OCI-M2 (cell line): Measurements from ENCODE around the gene NOS2.
"Not testable (repeated sequence)": the region's sequence is repeated elsewhere in the genome, so short reads cannot be mapped to it uniquely, and the experiment has no call there.

Source experiments
- DNase-seq: peaks from one replicate; lab custom pipeline; 2025; ENCODE audit not compliant: unreplicated experiment; lab: John Stamatoyannopoulos, UW

Gene NOS2

DNA sequence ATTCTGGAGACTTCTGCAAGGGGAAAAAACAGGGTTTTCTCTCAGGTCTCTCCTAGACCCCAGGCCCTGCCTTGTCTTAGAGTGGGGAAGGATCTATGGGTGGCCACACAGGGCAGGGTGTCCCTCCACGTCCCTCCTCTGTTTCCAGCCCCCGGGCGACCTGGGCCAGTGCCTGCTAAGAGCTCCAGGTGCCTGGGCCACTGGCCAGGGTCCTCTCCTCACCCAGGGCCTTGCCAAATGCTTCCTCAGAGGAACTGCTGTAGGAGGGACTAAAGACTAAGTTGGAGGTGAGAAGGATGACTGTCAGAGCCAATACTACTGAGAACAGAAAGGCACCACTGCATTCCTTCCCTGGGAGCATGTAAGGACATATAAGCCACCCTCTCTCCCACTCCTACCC, 11.4 kb downstream of the NOS2 start:
- no peak for DNase-seq

DNA sequence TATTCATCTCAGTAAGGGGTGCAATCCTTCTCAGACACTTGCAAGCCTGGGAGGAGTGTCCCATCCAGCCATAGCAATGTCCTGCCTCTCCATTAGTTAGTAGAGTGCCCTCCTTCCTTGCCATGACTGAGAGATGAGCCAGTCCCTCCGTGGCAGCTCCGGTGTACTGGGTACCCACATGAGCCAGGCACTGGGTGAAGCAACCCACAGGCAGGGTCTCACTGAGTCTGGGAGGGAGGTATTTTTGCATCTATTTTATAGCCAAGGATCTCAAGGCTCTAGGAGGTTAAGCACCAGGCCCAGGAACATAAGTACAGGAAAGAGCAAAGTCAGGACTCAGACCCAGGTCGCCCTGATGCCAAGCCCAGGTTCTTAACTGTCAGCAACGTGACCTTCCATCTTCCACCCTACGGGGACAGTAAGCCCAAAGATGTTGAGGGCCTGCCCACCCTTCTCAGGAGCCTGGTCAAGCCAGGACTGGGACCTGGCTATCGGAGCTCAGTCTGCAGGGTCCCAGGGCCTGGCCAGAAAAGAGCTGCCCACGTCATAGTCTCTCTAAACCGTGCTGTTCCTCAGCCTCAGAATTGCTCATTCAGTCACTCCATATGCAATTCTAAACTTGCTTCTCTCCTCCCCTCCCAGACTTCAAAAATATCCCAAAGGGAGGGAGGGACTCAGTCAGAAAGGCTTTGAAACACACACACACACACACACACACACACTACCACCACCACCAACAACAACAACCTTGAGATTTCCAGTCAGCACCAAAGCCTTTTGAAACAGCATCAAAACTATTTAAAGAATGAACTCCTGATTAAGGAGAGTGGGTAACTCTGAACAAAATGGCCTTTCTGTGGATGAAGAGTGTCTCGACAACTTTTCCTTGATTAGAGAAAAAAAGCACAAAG, 16.6 kb downstream of the NOS2 start:
- DNase-seq: no peak

- no peak for DNase-seq
Observed at GRCh38 chr17:27782791-27783206, 17.5 kb downstream of the NOS2 start.

DNA sequence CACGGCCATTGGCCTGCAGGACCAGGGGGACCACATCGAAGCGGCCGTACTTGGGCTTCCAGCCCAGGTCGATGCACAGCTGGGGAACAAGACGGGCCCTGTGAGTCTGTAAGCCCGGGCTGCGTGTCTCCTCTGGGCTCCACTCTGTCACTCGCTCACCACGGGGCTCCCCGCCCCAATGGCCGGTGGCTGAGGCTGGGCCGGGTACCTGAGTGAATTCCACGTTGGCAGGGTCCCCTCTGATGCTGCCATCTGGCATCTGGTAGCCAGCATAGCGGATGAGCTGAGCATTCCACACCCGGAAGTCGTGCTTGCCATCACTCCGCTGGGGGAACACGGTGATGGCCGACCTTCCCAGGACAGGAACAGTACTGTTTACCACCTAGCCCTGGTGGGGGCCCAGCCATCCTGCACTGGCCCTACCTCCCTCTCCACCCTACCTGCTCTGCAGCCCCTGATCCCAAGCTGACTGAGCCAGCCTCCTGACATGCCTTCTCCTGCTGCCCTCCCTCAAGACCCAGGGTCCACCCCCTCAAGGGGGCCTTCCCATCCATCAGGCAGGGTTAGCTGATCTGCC, 19.4 kb downstream of the NOS2 start:
- no peak for DNase-seq

GRCh38 chr17:27780092-27780827, 20.1 kb downstream of the NOS2 start:
- no peak for DNase-seq

DNA sequence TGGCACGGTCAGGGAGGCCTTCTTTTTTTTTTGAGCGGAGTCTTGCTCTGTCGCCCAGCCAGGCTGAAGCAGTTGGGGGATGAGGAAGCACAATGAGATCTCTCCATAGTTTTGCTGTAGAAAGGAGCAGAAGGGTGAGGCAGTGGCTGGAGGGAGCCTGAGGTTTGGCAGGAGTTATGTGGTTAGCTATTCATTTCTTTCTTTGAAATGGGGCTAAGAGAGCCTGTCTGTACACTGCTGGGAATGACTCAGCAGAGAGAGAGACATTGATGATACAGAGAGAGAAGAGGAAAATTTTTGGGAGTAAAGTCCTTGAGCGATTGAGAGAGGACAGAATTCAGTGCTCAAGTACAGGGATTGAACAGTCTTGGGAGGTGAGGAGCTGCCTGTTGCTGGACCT, 22.1 kb downstream of the NOS2 start:
- DNase-seq: no peak

- no peak for DNase-seq
Observed at GRCh38 chr17:27776882-27777624, 23.3 kb downstream of the NOS2 start.

DNA sequence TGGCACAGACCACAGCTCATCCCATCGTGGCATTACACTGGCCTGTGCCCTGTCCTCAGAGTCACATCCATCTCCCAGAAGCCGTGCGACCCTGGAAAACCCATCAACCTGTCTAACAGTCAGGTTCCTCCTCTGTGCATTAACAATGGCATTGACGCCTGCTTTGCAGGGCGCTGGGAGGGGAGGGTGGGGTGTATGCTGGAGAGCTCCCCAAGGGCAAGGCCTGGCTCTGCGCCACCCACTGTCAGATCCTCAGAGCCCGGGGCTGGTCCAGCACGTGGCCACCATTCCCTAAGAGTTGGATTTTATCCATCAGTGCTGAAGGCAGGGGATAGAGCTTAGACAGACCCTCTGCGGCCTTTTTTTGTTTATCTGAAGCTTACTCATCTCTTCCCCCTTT, 28.7 kb downstream of the NOS2 start:
- no peak for DNase-seq

DNA sequence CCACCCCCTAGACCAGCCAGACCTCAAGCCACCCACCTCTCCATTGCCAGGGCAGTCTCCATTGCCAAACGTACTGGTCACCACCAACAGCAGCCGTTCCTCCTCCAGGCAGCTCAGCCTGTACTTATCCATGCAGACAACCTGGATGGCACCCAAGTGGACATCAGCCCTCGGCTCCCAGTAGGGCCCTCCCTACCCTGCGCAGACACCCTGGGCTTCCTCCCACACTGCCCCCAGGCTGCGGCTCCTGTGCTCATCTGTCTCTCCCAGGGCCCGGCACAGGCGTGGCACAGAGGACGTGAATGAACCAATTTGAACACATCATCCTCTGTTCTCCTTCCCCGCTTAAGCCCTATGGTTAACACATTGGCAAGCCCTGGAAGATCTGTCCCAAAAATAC, 29.5 kb downstream of the NOS2 start:
- no peak for DNase-seq

GRCh38 chr17:27768858-27769410, 31.4 kb downstream of the NOS2 start:
- DNase-seq: no peak

DNA sequence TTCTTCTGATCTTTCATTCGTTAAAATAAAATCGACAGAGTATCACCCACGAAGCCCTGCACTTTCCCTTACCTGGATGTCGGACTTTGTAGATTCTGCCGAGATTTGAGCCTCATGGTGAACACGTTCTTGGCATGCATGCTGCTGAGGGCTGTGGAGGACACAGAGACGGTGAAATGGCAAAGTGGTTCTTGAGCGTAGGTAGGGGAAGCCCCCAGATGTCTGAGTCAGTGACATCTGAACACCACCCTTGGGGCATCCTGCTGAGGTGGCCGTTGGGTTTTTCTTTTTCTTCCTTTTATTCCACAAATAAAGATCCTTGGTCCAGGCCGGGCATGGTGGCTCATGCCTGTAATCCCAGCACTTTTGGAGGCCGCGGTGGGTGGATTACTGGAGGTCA, 33.9 kb downstream of the NOS2 start:
- no peak for DNase-seq

DNA sequence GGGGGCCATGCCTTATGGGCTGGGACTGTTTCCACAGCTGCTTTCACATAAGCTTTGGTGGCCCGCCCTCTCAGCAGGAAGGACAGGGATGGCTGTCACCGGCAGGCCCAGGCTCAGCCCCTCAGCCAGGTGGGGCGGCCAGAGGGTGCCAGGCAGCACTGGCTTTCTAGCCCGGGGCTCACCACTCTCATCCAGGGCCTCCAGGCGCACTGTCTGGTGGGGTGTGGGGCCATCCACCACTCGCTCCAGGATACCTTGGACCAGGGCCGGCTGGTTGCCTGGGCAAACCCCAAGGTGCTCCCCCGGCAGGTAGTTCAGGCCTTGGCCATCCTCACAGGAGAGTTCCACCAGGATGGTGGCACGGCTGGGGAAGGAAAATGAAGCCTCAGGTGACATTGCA, 35.0 kb downstream of the NOS2 start:
- no peak for DNase-seq

- DNase-seq: no peak
Observed at GRCh38 chr17:27764589-27764988, 35.7 kb downstream of the NOS2 start.

- no peak for DNase-seq
Observed at GRCh38 chr17:27762527-27763305, 37.6 kb downstream of the NOS2 start.

DNA sequence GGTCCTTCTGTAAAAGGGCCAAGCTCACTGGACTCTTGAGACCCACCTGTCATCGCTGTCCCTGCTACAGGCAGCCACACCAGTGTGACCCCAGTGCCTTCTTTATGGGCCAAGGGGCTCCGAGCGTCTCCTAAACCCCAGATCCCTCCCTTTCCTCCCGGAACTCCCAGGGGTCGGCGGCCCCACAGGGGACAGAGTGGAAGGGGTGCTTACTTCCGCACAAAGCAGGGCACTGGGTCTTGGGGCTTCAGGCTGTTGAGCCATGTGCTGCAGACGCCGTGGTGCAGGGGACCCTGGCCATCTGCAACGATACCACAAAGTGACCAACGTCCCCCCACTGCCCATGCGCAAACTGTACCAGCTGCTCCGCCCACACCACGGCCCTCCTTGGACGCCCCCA, 39.4 kb downstream of the NOS2 start:
- DNase-seq: not testable (repeated sequence)

- no peak for DNase-seq
Observed at GRCh38 chr17:27760069-27760885, 40.1 kb downstream of the NOS2 start.

GRCh38 chr17:27759528-27759927, 40.8 kb downstream of the NOS2 start:
- DNase-seq: no peak

DNA sequence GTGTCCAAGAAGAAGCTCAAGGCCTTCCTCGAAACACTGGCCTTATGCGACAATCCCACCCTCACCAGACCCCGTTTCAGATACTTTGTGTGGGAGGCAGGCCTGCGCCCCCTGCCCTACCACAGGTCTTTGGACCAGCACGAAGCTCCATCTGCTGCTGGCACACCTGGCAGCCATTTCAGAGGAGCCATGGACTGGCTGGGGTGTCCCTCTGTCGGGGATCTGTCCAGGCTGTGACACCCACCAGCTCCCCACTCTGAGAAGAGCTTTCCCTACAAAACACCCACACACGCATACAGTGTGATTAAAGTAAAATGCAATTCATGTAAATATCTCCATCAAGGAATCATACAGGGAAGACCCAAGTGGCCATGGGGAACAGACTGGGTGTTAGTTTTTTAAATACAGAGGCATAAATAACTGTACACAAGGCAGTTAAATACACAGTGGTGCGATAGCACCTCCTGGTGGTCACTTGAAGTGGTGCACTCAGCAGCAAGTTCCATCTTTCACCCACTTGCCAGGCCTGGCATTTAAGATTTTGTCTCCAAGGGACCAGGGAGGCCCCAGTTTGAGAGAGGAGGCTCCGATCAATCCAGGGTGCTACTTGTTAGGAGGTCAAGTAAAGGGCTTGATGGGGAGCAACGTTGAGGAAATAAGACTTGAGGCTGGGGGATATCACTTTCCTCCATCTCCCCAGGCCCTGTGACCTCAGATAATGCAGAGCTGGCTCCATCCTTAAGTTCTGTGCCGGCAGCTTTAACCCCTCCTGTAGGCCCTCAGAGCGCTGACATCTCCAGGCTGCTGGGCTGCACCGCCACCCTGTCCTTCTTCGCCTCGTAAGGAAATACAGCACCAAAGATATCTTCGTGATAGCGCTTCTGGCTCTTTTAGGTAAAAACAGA, 43.6 kb downstream of the NOS2 start:
- no peak for DNase-seq
